Progenitor cell of endocrine pancreas (in vitro differentiated cells): ENCODE data around the gene KAT2B. TPM values are rescaled to one million over a fixed set of nuclear protein-coding genes. Genes with fewer than 3 reads are reported as not detected.

Source experiments
- DNase-seq: peaks from one replicate; pipeline ENCODE4 v3.0.0; 2021; ENCODE audit warnings: low spot score; ENCODE audit not compliant: unreplicated experiment
- H3K27ac Mint-ChIP-seq: 2 replicates; pipeline ENCODE4 v1.8.0; 2021; ENCODE audit warnings: mild to moderate bottlenecking, moderate library complexity, mixed read lengths
- H3K27me3 Mint-ChIP-seq: 2 replicates; pipeline ENCODE4 v1.8.0; 2021; ENCODE audit warnings: mixed read lengths
- H3K36me3 Mint-ChIP-seq: 2 replicates; pipeline ENCODE4 v1.8.0; 2022; ENCODE audit warnings: mixed read lengths; ENCODE audit not compliant: insufficient read depth
- H3K4me1 Mint-ChIP-seq: 2 replicates; pipeline ENCODE4 v1.8.0; 2021; ENCODE audit warnings: low read depth, mixed read lengths
- H3K4me3 Mint-ChIP-seq: 2 replicates; pipeline ENCODE4 v1.8.0; 2021; ENCODE audit warnings: low read depth, mild to moderate bottlenecking, moderate library complexity, mixed read lengths
- H3K9me3 Mint-ChIP-seq: 2 replicates; pipeline ENCODE4 v1.8.0; 2021; ENCODE audit warnings: low read depth, mixed read lengths
- CTCF ChIP-seq: fragments of 200-600 bp; sonication (generic); IDR thresholded peaks from one replicate; pipeline ENCODE4 v1.5.0; 2021; ENCODE audit warnings: antibody characterized with exemption, mild to moderate bottlenecking; ENCODE audit not compliant: unreplicated experiment
- total RNA-seq: library from RNA; stranded (reverse); gene quantifications from 2 replicates; pipeline ENCODE4 v1.2.1, GENCODE V29; 2021

KAT2B gene
- total RNA-seq, 1 donor from 2014 or later: 17.1 TPM

GRCh38 chr3:20091331-20092047 lies 51.2 kb downstream of the KAT2B start:
- H3K4me3 Mint-ChIP-seq: no peak overlapping the region
- H3K9me3 Mint-ChIP-seq: peaks cover 26% of the 10 kb centered on the region
- H3K27ac Mint-ChIP-seq: no peak overlapping the region
- H3K36me3 Mint-ChIP-seq: peaks cover 19% of the 10 kb centered on the region
- TF ChIP-seq CTCF: no peak
- DNase-seq: no peak
- no peaks in the 10 kb centered on the region for H3K4me1 Mint-ChIP-seq
- H3K27me3 Mint-ChIP-seq: no peaks in the 10 kb centered on the region

- Mint-ChIP-seq H3K36me3 (peaks cover 5% of the 10 kb centered on the region), H3K9me3 (peaks cover 5% of the 10 kb centered on the region), H3K4me3 (no peak overlapping the region), H3K4me1 (no peaks in the 10 kb centered on the region), H3K27ac (no peak overlapping the region), H3K27me3 (no peaks in the 10 kb centered on the region)
- TF ChIP-seq CTCF: no peak
- DNase-seq: no peak
Measured at GRCh38 chr3:20095470-20095869, 55.2 kb downstream of the KAT2B start.

- H3K27me3 Mint-ChIP-seq: no peaks in the 10 kb centered on the region
- H3K4me3 Mint-ChIP-seq: no peak overlapping the region
- no peak for DNase-seq
- no peaks in the 10 kb centered on the region for H3K4me1 Mint-ChIP-seq
- no peak overlapping the region for H3K27ac Mint-ChIP-seq
- TF ChIP-seq CTCF: no peak
- H3K36me3 Mint-ChIP-seq: peaks cover 3% of the 10 kb centered on the region
- peaks cover 3% of the 10 kb centered on the region for H3K9me3 Mint-ChIP-seq
Measured at GRCh38 chr3:20096135-20096685, 56.0 kb downstream of the KAT2B start.

GRCh38 chr3:20097015-20097414 lies 56.8 kb downstream of the KAT2B start:
- Mint-ChIP-seq H3K27me3 (no peaks in the 10 kb centered on the region), H3K4me3 (no peak overlapping the region), H3K36me3 (peaks cover 2% of the 10 kb centered on the region), H3K4me1 (no peaks in the 10 kb centered on the region), H3K9me3 (no peaks in the 10 kb centered on the region), H3K27ac (no peak overlapping the region)
- no peak for DNase-seq
- TF ChIP-seq CTCF: no peak

- no peak for DNase-seq
- no peaks in the 10 kb centered on the region for H3K4me1 Mint-ChIP-seq
- TF ChIP-seq CTCF: no peak
- no peak overlapping the region for H3K27ac Mint-ChIP-seq
- H3K36me3 Mint-ChIP-seq: peaks cover 2% of the 10 kb centered on the region
- H3K27me3 Mint-ChIP-seq: no peaks in the 10 kb centered on the region
- no peaks in the 10 kb centered on the region for H3K9me3 Mint-ChIP-seq
- H3K4me3 Mint-ChIP-seq: no peak overlapping the region
Measured at GRCh38 chr3:20099060-20099459, 58.8 kb downstream of the KAT2B start.
